HL-60/S4 treated with phorbol 12-myristate 13-acetate at 8.2 ng/mL for 4 days and 3 days (cell line): ENCODE measurements around the gene FAT2.

Source experiments
- in situ Hi-C: fragments of 300-500 bp; cut with MboI; formaldehyde crosslinking; loops from 2 replicates; pipeline ENCODE4 v1.15.0; 2022; ENCODE audit warnings: low sequenced_read_pairs

The FAT2 gene

DNA sequence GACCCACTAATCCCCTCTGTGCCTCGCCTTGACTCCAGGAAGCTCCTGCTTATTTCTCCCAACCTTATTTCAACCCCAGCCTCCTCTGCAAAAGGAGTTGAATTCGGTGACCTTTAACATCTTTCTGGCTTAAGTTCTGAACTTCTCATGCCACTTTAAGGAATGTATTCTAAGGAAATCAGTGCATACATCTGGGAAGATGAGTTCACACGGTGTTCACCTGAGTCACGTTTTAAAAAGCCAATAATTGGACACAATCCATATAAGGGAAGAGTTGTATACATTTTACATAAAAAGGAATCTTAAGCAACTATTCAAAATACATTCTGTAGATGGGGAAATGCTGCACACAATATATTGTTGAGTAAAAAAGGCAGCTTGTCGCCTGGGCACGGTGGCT is 33.2 kb downstream of the FAT2 start:
- in situ Hi-C loops: no loop called here

DNA sequence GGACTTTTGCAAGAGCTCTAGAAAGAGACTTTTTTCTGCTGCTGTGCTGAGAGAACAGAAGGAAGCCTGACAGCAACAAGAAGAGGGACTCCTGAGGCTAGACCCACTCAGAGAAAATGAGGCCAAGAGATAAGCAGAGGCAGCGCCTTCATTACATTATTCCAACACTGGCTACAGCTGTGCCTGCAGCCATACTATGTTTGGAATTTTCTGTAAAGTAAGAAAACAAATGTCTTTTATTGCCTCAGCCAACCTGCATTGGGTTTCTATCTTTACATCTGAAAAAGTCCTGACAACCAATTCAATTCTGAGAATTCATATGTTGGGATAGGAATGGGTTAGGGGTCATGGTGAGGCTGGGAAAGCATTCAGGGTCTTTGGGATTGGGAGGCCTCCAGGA is 33.7 kb downstream of the FAT2 start:
- in situ Hi-C loops: no loop called here

DNA sequence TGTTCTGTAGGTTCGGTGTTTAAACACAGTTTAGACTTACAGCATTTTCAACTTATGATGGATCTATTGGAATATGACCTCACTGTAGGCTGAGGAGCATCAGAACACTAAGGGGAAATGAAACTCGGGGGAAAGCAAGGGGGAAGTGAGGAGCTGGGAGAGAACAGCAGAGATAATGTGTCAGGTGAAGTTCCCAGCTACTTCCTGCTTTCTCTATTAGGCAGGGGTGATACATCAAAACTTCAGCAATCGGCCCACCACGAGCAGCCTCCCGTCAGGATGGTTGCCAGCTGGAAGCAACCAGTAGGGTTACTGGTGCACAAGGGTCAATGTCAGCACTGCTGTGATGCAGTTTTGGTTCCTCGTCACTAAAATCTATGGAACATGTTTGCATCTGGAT is 34.3 kb downstream of the FAT2 start:
- in situ Hi-C loops: no loop called here

DNA sequence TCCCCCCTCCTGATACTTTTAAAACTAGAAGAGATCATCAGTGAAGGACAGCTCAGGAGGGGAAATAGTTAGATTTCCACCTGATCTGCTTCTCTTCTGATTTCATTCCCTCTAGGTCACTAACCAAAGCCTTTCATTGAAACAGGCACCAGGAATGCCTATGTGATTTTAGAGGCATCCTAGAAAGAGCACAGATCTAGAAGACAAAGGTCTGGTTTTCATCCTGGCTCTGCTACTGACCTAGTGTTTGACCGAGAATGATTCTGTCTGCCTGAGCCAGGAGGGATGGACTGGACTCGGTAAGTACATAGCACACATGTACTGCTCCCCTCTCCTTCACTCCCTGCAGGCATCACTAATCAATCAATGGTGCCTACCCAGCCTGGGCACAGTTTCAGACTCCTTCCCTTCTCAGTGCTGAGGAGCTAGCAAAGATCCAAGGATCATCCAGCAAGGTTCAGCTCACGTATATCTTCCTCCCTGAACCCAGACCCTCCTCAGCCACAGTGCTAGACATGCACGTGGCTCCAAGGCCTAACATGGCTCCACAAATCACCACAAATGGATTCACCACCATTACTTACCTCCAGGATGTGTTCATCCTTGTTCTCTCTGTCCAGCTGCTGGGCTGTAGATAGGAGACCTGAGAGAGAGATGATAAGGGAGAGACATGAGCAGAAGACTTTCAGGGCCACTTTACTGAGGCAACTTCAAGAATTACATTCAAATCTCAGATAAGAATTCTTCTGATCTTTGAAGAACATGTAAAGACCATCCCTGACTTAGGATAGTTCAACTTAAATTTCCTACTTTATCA is 35.2 kb downstream of the FAT2 start:
- in situ Hi-C loops: no loop called here

DNA sequence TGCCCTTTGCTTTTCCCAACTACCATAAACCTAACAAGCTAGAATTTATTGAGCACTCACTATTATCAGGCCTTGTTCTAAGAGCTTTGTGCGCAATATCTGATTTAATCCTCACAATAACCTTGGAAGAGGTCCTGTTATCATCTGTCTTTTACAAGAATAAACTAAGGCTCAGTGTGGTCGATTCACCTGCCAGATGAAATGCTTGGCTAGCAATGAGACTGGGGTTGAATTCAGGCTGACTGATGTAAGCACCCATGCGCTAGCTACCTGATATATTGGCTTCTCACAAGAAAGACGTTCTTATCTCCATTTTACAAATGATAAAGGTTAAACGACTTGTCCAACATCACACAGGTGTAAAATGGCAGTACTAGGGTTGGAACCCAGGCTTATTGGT is 37.4 kb downstream of the FAT2 start:
- in situ Hi-C loops: no loop called here

DNA sequence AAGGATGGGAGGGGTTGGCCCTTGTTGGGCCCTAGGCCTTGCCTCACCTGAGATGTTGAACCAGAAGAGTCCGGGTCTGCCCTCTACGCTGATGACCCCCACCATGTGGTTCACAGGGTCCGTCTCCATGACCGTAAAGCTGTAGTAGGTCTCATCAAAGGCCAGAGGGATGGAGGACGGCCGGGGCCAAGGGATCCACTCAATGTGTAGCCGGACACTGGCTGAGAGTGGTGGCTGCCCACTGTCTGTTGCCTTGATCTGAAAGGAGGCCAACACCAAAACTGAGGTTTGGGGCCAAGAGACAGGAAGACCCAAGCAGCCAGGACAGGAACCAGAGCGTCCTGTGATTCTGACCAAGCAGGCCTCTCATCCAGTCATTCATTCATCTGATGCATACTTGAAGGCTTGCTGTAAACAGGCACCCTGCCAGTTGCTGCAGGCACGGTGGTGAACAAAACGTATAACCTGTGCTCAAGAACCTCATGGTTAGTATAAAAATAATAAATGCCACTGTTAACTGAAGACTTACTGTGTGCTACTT is 37.9 kb downstream of the FAT2 start:
- in situ Hi-C loops: no loop called here

DNA sequence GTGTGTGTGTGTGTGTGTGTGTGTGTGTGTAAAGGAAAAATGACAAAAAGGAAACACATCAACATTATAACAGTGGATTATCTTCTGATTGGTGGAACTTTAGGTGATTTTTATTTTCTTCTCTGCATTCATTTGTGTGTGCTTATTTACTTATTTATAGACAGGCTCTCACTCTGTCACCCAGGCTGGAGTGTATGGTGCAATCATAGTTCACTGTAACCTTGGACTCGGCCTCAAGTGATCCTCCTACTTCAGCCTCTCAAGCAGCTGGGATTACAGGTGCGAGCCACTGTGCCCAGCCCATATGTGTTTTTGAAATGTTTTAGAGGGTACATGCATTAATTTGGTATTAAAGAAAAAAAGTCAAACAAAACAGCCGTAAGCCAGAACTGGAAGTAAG is 39.1 kb downstream of the FAT2 start:
- in situ Hi-C loops: no loop called here

DNA sequence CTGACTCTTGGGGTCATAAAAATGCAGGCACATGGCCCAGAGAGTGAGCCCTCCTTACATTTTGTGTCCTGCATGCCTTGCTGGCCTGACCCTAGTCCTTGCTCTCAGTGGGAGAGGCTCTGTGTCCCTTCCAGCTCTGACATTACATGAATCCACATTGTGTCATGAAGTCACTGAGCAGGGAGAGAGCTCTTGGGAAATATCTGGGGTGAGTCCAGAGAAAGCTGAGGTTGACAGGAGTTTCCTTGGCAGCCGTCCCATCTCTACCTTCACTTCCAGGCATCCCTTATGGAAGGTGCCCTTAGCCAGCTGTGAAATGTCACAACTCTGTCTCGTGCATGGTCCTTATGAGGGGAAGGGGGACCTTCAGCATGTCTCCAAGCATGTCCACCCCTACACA is 41.0 kb downstream of the FAT2 start:
- in situ Hi-C loops: no loop called here

DNA sequence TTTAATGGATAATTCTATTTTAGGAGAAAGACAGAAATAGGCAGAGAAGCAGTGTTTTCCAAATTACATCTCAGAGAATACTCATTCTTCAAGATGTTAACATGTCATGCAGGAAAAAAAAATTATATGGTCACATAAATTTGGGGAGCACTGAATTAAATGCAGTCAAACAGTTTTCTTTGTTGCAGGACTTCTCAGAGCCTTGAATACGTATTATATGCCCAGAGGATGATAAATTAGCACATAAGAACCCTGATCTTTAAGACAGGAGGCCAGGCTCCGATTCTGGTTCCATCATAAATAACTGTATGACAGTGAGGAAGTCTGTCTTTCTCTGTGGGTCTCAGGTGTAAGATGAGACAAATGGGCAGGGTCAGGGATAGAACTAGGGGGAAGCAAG is 41.4 kb downstream of the FAT2 start:
- in situ Hi-C loops: no loop called here

DNA sequence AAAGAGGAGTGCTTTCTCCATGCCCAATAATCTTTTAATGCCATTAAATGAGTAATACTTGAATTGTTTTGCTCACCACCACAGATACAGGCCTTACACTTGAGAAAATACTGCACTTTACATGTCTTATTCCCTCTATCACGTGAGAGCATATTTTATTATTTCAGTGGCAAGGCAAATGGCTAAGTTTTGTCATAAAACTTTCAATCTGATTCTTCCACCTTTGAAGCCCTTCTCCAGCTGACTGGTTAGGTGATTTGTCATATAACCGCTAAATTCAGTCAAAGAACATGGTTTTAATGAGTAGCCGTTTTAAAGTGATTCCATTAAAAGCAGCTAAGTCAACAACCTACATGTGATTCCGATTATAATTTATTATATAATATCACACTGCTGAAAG is 43.8 kb downstream of the FAT2 start:
- in situ Hi-C loops: no loop called here

DNA sequence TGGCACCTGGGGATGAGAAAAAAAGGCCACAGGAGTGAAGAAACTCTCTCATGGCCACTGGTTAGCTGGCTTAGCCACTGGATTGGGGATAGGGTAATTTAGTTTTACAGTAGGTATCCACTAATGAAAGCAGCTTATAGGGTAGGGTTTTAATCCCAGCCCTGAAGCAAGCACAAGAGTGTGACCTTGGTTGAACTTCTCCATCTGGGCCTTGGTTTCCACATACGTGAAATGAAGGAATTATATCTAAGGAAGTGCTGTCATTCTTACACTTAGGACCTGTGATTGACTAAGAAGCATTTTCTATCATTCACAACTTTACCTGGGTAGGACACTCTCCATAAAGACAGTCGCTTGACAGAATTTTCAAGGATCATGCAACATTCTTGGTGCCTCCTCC is 49.6 kb downstream of the FAT2 start:
- in situ Hi-C loops: no loop called here
